HG03025 (cell line): ENCODE results near the gene DMD.
A peak's percentile ranks its signal among the peaks of the same experiment; 100 is the strongest.

Experiments
- ATAC-seq: cut with Tn5 transposase; IDR thresholded peaks from one replicate; pipeline ENCODE4 v1.9.1; 2021; ENCODE audit warnings: mild to moderate bottlenecking, moderate library complexity; ENCODE audit not compliant: unreplicated experiment, low FRiP score

Gene DMD

GRCh38 chrX:31279359-31279758 is 1932.0 kb downstream of the DMD start:
- ATAC-seq = no peak

DNA sequence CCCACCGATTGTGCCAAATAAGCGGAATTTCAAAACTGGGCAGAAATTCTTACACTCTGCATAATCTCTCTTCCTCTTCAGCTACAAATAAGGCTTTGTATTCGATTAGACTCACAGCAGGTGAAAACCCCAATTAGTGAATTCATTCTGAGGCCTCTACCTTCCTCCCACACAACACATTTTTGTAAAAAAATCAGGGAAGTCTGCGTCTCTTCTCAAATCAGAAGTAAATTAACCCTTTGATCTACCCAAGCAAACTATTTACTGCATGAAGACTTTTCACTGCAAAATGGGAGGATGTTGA is 1938.9 kb downstream of the DMD start:
- no peak for ATAC-seq

DNA sequence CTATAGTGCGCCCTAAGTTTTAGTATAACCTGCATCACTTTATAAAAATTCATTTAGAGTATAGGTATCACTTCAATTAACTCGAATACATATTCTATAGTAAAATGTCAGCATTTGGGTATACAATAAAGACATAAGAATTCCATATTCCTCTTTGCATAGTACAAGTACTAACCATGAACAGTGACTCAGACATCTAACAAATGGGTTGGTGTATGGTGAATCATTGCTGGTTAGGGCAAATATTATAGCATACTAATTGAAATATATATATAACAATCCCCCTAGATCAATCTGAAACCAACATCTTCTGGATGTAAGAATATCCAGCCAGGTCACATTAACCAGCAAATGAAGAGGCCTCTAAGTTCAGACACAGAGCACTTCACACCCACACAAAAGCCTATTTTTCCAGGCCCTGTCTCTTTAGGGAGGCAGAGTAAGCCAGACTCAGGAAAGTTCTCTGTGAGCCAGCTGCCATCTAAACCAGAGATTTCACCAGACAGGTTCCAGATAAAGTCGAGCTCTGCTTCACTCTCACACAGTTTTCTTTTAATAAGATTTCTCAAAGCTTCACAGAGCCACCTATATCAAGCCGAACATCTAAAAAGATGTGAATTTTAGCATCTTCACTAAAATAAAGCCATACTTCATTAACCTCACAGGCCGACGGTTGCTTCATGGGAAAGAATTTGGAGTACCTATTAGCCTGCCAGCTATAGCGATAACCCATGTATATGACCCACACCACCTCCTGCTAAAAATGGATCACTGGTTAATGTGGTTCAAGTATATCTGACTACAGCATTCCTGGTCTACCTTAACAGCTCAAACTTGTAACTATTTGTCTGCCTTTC is 1939.5 kb downstream of the DMD start:
- no peak for ATAC-seq

DNA sequence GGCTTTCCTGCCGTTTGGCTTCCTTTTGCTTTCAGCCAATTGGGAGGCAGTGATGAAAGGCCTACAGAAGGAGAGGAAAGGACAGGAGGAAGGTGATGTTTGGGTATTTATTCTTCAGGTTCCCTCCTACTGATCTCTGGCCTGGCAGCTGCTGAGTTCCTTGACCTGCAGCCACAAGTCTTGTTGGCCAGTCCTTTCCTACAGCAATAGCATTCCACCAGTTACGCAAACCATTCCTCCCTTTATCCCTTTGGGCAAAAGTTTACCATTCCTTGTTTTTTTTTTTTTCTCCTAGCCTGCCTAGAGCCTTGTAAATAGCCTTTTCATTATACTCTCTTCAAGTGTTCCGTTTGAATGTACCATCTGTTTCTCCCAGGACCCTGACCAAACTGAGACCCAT is 1941.4 kb downstream of the DMD start:
- ATAC-seq = no peak

DNA sequence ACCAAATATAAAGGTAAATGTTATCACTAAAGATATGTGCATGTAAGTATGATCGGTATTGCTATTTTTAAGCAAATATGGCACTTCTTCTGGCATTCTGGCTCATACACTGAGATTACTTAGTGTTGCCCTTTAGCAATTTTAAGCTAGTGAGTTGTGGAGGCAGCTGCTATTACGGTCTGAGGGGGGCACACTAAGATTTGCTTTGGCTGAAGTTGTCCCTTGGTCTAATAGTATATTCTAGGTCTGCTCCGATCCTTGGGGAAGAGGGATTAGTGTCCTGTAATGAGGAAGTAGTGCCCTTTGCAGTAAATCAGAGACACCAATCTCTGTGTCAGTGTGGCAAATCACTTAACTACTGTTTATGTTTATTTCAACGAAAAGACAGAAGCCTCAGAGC is 1943.0 kb downstream of the DMD start:
- no peak for ATAC-seq

- ATAC-seq = peak; percentile 67
These were observed 1944.9 kb downstream of the DMD start for GRCh38 chrX:31266203-31267076.

- no peak for ATAC-seq
These were observed 1946.0 kb downstream of the DMD start for GRCh38 chrX:31265383-31265782.

GRCh38 chrX:31260351-31260750 is 1951.0 kb downstream of the DMD start:
- no peak for ATAC-seq

DNA sequence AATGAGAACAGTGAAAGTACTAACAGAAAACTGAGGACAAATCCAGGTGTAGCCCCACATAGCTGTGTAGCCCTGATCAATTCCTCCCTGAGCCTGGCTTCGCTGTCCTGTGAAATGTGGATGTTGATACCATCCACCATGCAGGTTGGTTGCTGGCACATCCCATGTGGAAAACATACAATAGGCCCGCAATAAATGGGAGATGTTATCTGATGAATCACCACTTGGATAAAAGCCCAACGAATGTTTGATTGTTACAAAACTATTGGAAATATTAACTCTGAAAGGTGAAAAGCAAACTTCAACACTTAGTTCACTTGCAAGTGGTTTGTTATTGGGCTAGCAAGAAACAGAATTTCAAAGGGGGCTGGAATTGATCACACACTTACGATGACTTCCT is 1953.2 kb downstream of the DMD start:
- no peak for ATAC-seq

- no peak for ATAC-seq
These were observed 1955.9 kb downstream of the DMD start for GRCh38 chrX:31255310-31256033.

GRCh38 chrX:31252133-31252532 is 1959.2 kb downstream of the DMD start:
- no peak for ATAC-seq

DNA sequence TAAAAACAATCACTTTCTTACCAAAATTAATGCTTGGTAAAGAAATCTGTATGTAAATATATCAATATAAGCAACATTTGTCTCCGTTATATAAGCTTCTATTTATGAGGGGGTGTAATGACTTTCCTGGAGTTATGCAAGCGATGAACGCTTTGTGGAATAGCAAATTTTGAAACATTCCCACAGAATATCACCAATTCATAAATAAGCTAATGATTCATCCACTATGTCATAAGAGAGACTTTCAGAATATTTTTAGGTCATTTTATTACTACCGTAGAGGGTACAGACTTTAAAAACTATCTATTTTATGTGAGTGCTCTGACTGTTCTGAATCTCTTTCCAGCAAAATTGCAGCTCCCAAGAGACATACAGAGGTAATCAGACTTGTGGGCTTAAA is 1960.0 kb downstream of the DMD start:
- no peak for ATAC-seq

GRCh38 chrX:31245714-31246113 is 1965.6 kb downstream of the DMD start:
- no peak for ATAC-seq

DNA sequence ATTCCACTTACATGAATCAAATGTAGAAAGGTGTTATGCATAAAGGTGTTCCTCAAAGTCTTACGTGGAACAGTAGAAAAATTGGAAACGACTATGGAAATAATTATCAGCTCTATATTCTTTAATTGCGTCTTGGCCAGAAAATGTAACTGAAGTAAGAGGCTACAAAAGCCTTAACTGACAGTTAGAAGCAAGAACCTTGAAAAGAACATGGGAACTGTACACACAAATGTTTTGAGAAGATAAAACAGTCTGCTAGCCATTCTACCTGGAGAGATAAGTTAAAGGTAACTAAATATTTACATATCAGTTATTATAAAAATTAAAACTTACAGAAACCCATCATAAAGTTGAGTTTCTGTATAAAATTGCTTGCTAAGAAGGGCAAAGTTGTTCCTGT is 1967.5 kb downstream of the DMD start:
- ATAC-seq = no peak

DNA sequence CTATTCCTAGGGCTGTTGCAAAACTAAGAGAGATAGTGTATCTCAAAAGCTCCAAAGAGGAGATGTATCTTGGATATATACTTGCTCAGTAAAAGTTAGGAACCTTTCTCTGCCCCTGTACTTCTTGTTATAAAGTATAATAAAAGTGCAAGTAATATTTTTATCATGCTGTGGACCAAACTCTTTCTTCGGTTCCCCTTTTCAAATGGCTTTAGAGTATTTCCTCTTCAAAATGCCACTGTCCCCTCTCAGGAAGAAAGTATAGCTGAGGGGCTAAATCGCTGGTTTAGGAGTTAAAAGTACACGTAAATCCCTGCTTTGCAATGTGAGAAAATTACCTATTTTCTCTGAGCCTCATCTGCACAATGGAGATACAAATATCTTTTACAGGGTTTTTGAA is 1970.4 kb downstream of the DMD start:
- no peak for ATAC-seq

GRCh38 chrX:31237189-31237588 is 1974.2 kb downstream of the DMD start:
- ATAC-seq = no peak

DNA sequence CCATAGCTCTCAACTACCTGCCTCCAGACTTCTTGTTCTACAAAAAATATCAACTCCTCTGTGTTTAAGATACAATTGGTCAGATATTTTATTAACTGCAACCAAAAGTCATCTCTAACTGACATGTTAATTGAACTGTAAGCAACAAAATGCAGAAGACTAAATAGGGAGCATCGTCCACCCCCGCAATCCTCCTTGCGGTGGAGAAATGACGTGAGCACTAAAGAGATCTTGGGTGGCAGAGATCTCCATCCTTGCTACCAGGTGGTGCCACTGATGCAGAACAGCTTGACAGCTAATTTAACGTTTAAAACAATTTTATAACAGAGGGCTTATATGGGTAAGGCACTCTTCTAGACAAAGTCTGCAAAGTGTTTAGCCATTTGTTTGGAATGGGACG is 1975.1 kb downstream of the DMD start:
- no peak for ATAC-seq

DNA sequence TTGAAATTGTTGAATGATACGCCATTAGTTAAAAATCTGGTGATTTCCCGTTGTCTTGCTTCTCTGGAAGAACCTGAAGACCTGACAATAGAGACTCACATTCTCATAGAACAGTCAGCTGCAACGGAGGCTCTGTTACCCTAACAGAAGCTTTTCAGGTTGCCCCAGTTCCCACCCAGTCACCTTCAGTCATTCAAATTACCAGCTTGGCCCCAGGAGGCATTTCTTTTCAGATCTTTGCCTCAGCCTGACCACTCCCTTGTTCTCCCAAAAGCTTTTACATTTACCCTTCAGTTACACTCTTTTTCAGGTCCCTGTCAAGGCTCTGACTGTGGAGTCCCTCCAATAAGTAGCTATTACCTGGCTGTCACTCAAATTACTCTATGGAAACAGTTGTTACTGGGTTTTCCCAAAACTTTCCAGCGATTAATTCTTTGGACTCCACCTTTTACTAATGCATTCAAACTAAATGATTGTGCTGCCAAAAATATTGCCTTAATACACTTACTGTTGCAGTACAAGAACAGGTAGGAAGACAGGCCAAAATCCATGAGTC is 1977.3 kb downstream of the DMD start:
- ATAC-seq = no peak

GRCh38 chrX:31232506-31232905 is 1978.8 kb downstream of the DMD start:
- no peak for ATAC-seq

- peak; percentile 87 for ATAC-seq
These were observed 1982.4 kb downstream of the DMD start for GRCh38 chrX:31228909-31229308.

DNA sequence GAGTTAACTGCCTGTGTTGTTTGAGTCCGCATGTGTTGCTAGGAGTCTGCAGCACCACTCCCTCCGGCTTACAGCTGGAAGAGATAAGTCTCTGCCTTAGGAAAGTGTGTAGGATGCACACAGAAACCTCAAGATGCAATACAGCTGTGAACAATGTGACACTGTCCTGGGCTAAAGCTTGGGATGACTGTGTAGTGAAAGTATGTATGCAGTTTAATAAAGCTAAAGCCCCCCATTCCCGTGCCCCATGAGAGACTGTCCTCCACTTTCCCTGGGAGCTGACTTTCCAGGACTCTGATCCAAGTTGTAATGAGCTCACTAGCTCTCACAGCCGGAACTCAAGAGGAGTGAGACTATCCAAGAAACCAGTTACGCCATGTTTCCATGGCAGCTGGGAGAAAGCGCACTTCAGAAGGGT is 1982.9 kb downstream of the DMD start:
- ATAC-seq = no peak
